ENCODE results near the gene RASA4B.
"Not testable (repeated sequence)": the region's sequence is repeated elsewhere in the genome, so short reads cannot be mapped to it uniquely, and the experiment has no call there.

Gene RASA4B

GRCh38 chr7:102472126-102473041, 45.2 kb downstream of the RASA4B start:
- no peak for DNase-seq

DNA sequence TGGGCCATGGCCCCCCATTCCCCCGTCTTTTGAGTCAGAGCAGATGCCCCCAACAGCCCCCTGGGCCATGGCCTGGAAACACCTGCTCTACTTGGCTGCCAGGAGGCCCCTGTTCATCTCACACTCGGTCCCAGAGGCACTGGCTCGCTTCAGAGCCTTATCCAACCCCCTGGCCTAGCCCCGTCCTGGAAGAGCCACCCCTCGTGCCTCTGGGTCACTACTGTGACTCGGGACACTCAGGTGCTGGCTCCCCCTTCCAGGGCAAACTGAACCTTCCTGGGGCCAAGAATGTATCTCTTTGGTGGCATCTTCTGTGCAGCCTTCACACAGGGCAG, 45.8 kb downstream of the RASA4B start:
- no peak for DNase-seq

DNA sequence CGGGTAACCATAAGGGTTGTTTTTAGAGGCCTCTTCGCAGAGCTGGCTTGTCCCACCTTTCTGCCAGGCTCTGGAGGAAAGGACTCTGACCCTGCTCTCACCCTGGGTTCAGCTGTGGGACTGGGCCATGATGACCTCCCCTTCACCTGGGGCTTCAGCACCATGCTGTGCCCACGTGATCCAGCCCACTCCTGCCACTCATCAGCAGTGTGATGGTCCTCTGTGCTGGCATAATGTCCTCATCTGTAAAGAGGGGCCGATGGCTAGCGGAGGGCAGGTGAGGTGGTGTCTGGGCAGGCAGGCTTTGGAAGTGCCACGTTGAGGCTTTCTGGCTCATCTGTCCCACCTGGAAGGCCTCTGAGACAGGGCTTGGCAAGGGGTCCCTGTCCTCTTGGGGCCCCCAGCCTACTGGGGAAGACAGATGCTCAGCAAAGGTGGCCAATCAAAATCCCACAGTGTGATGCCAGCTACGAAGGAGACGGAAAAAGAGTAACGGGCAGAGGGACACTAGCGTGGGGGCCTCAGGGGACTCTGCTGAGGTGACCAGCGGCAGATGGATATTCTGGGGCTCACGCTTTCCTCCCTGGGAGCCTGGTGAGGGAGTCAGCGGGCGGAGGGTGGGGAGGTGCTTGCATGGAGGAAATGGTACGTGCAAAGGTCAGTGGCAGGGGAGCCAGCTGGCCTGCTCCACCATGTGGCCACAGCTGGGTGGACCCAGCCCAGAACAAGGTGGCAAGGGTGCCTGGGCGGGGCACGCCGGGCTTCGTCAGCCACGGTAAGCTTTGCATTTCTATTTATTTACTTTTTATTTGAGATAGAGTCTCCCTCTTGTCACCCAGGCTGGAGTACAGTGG, 47.4 kb downstream of the RASA4B start:
- no peak for DNase-seq

DNA sequence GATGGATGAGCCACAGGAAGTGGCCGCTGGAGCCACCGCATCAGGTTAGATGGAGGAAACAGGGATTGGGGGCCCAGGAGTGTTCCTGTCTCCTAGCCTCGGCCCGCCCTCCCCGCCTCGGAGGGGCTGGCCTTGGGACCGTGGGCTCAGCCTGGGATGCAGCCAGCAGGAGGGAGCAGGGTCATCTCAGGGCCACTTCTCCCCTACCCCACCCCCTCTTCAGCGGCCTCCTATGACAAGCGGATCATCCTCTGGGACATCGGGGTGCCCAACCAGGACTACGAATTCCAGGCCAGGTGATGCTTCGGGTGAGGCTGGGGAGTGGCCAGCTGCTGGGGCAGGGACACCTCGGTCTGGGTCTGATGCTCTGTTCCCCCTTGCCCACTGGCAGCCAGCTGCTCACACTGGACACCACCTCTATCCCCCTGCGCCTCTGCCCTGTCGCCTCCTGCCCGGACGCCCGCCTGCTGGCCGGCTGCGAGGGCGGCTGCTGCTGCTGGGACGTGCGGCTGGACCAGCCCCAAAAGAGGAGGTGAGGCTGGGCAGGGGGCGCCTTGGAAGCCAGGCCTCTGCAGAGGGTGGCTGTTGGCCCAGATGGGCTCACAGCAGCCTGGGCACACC, 48.1 kb downstream of the RASA4B start:
- no peak for DNase-seq

DNA sequence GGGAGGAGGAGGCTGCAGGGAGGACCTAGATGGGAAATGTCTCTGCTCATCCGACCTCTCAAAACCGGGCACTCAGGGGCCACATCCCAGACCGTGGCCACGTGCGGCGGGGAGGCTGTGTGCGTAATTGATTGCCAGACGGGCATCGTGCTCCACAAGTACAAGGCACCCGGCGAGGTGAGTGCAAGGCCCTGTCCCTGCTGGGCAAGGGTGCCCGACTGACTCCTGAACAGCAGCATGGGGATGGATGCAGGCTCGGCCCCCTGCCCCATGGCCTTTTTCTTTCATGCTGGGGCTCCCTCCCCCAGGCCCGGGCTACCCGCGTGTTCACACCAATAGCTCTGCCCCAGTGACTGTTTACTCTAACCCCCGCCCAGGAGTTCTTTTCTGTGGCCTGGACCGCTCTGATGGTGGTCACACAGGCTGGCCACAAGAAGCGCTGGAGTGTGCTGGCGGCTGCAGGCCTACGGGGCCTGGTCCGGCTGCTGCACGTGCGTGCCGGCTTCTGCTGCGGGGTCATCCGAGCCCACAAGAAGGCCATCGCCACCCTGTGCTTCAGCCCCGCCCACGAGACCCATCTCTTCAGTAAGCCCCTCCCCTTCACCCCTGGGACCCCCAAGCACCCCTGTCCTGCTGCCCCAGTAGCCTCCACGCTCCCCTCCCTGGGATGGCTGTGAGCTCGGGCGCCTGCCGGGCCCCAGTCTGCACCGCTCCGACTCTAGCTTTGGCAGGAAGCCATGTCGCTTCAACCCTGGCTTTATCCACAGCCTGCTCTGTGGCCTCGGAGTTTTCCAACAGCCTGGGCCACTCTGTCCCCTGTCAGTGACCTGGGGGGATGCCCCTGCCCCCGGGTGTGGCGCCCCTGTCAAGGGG, 48.9 kb downstream of the RASA4B start:
- no peak for DNase-seq

GRCh38 chr7:102467581-102468477, 49.7 kb downstream of the RASA4B start:
- no peak for DNase-seq

DNA sequence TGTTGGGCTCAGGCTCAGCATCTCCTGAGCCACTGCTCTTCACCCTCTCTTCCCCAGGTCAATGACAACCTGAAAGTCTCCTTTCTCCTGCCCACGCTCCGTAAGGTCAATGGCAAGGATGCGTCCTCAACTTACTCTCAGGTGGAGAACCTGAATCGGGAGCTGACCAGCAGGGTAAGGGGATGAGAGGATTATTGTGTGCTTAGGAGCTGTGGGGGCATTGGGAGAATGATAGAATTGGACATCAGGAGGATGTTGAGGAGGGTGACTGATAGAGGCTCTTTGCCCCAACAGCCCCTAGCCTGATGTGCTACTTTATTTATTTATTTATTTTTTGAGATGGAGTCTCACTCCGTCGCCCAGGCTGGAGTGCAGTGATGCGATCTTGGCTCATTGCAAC, 51.5 kb downstream of the RASA4B start:
- no peak for DNase-seq

GRCh38 chr7:102464577-102465280, 52.8 kb downstream of the RASA4B start, which contains the start of the genes ALKBH4 and LRWD1:
ALKBH4 (minus strand) TSS chr7:102464863; CDS start chr7:102464836, 27 bp downstream.
LRWD1 (plus strand) TSS chr7:102464984; CDS start chr7:102465081, 97 bp downstream.
- DNase-seq = peak; percentile 85 to 88

GRCh38 chr7:102463841-102464576, 53.6 kb downstream of the RASA4B start:
- DNase-seq = no peak

- DNase-seq = no peak
Measured at GRCh38 chr7:102460467-102460866, 57.1 kb downstream of the RASA4B start.

GRCh38 chr7:102459221-102459844, 58.2 kb downstream of the RASA4B start:
- DNase-seq = no peak

DNA sequence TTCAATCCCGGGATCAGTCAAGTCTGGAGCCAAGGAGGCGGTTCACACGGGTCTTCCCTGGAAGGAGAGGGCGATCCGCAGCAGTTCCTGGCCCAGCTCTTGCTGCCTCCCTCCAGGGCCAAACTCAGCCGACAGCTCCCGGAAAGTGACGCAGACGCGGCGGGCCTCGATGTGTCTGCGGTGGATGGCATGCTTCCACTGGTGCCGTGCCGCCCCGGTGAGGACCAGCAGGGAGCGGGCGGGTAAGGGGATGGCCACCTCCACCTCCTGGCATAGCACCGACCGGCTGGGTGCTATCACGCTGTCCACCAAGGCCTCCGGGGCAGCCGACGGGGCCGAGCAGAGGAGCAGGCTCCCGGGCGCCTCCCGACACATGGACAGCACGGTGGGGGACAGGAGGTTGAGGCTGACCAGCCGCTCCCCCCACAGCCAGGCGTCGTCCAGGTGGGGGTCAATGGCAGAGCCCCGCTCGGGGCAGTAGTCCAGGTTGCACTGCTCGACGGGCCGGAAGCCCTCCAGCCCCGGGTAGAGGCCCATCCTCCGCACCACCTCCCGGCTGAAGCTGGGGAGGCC, 60.1 kb downstream of the RASA4B start:
- DNase-seq = no peak

DNA sequence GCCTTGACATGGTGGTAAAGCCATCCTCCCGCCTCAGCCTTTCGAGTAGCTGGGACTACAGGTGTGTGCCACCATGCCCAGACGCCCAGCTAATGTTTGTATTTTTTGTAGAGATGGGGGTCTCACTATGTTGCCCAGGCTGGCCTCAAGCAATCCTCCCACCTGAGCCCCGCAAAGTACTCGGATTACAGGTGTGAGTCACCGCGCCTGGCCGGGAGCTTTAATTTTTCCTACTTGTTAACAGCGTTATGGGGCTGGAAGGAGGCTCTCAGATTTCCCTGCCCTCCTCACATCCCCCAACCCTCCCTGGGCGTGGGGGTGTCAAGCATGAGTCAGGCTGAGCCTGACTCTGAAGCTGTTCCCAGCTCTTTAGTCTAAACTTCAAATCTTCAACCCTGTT, 61.2 kb downstream of the RASA4B start:
- DNase-seq = no peak

- no peak for DNase-seq
Measured at GRCh38 chr7:102455596-102455995, 62.0 kb downstream of the RASA4B start.

DNA sequence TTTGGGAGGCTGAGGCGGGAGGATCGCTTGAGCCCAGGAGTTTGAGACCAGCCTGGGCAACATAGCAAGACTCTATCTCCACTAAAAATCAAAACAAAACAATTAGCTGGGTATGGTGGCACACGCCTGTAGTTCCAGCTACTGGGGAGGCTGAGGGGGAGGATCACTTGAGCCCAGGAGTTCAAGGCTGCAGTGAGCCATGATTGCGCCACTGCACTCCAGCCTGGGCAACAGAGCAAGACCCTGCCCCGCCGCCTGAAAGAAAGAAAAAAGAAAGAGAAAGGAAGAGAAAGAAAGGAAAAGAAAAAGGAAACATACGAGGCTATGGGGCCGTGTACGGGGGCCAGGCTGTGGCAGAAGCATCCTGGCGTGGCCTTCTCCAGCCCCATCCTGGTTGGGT, 62.6 kb downstream of the RASA4B start:
- DNase-seq = not testable (repeated sequence)

DNA sequence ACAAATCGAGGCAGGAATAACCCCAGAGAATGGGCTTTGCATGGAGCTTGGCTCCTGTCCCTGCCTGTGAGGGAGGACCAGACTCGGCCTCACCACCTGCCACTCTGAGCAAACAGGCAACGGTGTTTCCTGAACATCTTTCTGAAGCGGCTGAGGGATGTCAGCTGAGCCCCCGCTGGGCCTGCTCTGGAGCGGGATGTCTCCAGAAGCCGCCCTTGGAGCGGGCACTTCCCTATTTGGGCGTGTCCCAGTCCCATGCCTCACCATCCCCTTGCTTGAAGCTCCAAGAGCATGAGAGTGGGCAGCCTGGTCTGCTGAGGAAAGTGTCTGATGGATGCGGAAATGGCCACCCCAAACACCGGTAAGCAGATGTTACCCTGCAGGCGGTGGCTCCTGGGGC, 63.1 kb downstream of the RASA4B start:
- DNase-seq = no peak

DNA sequence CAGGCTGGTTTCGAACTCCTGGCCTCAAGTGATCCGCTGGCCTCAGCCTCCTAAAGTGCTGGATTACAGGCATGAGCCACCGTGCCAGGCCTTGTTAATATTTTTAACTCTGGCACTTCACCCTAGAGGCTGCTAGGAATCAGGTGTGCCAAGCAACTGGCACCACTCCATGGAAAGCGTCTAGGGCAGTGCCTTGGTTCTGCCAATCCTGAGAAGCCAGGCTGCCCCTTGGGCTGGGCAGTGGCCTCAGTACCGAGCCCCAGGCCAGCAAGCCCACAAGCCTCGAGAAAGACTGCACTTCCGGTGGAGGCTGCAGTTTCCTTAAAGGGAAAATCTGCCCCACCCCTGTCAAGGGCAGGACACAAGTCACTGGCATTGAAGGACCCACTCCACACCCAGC, 64.3 kb downstream of the RASA4B start:
- DNase-seq = no peak

- DNase-seq = no peak
Measured at GRCh38 chr7:102452451-102452850, 65.1 kb downstream of the RASA4B start.

Data from hippocampal formation (tissue), 2 donors.